Stomach smooth muscle (tissue), 2 donors: ENCODE results near the gene TARS1.

ENCODE experiments used
- H3K27ac ChIP-seq: one replicate; pipeline ENCODE4 v1.7.0; 2013; ENCODE audit warnings: mild to moderate bottlenecking, low read length, inconsistent platforms
- H3K27me3 ChIP-seq, 2 donors: one replicate each; pipeline ENCODE4 v1.7.0; 2013; ENCODE audit warnings: low read length in 2 of 2; ENCODE audit not compliant: insufficient read depth in 2 of 2, control insufficient read depth in 1 of 2
- H3K36me3 ChIP-seq, 2 donors: one replicate each; pipeline ENCODE4 v1.7.0; 2013; ENCODE audit warnings: low read length in 2 of 2; ENCODE audit not compliant: control insufficient read depth in 2 of 2, insufficient read depth in 2 of 2
- H3K4me1 ChIP-seq: one replicate; pipeline ENCODE4 v1.7.0; 2013; ENCODE audit warnings: low read length; ENCODE audit not compliant: control insufficient read depth, insufficient read depth
- H3K4me3 ChIP-seq, 2 donors: one replicate each; pipeline ENCODE4 v1.7.0; 2013; ENCODE audit warnings: low read length in 2 of 2
- H3K9ac ChIP-seq, 2 donors: one replicate each; pipeline ENCODE4 v1.7.0; 2013; ENCODE audit warnings: low read length in 2 of 2, mild to moderate bottlenecking in 1 of 2
- H3K9me3 ChIP-seq, 2 donors: one replicate each; pipeline ENCODE4 v1.7.0; 2013; ENCODE audit warnings: low read length in 2 of 2; ENCODE audit not compliant: control insufficient read depth in 2 of 2
- donor health status: healthy.
- donor health status: Pancreatic carcinoma.

TARS1 gene

GRCh38 chr5:33440482-33441240 is at the start of gene TARS1:
TSS of gene TARS1 (plus strand) at chr5:33440965. CDS start at chr5:33441087, 122 bp downstream.
- Histone ChIP-seq H3K4me1 (peaks cover 12% of the 10 kb centered on the region), H3K4me3 (peak within 1 kb of the TSS; percentile 89 to 95), H3K27me3 (no peaks in the 10 kb centered on the region), H3K9me3 (no peaks in the 10 kb centered on the region), H3K36me3 (peaks cover under 1 to 4% of the 10 kb centered on the region in 2 donors), H3K27ac (peak within 1 kb of the TSS; percentile 95), H3K9ac (peak within 1 kb of the TSS; percentile 92 to 97)

- no peak overlapping the region for H3K9ac ChIP-seq
- no peaks in the 10 kb centered on the region for H3K4me1 ChIP-seq
- H3K9me3 ChIP-seq, result no peaks in the 10 kb centered on the region
- H3K27ac ChIP-seq, result no peak overlapping the region
- H3K36me3 ChIP-seq, result no peaks in the 10 kb centered on the region
- H3K27me3 ChIP-seq, result no peaks in the 10 kb centered on the region
- no peak overlapping the region for H3K4me3 ChIP-seq
Measured at GRCh38 chr5:33398501-33398900, 42.3 kb upstream of the TARS1 start.

GRCh38 chr5:33400675-33401074 is 40.1 kb upstream of the TARS1 start:
- Histone ChIP-seq H3K27ac (no peak overlapping the region), H3K36me3 (no peaks in the 10 kb centered on the region), H3K9ac (no peak overlapping the region), H3K27me3 (no peaks in the 10 kb centered on the region), H3K4me1 (no peaks in the 10 kb centered on the region), H3K4me3 (no peak overlapping the region), H3K9me3 (no peaks in the 10 kb centered on the region)

GRCh38 chr5:33401482-33402390 is 39.0 kb upstream of the TARS1 start:
- H3K4me3 ChIP-seq, result no peak overlapping the region
- no peak overlapping the region for H3K9ac ChIP-seq
- H3K9me3 ChIP-seq, result no peaks in the 10 kb centered on the region
- no peak overlapping the region for H3K27ac ChIP-seq
- H3K36me3 ChIP-seq, result no peaks in the 10 kb centered on the region
- no peaks in the 10 kb centered on the region for H3K27me3 ChIP-seq
- H3K4me1 ChIP-seq, result no peaks in the 10 kb centered on the region

GRCh38 chr5:33403187-33403586 is 37.6 kb upstream of the TARS1 start:
- Histone ChIP-seq H3K27me3 (no peaks in the 10 kb centered on the region), H3K4me1 (peaks cover 2% of the 10 kb centered on the region), H3K9me3 (no peaks in the 10 kb centered on the region), H3K36me3 (no peaks in the 10 kb centered on the region), H3K4me3 (no peak overlapping the region), H3K27ac (no peak overlapping the region), H3K9ac (no peak overlapping the region)

- Histone ChIP-seq H3K36me3 (no peaks in the 10 kb centered on the region), H3K27me3 (no peaks in the 10 kb centered on the region), H3K9ac (no peak overlapping the region), H3K9me3 (no peaks in the 10 kb centered on the region), H3K27ac (peak overlapping the region; percentile 64), H3K4me3 (no peak overlapping the region), H3K4me1 (peaks cover 16% of the 10 kb centered on the region)
Measured at GRCh38 chr5:33408816-33409215, 31.9 kb upstream of the TARS1 start.

GRCh38 chr5:33409435-33410170 is 31.2 kb upstream of the TARS1 start:
- H3K27ac ChIP-seq, result peak overlapping the region; percentile 64

GRCh38 chr5:33410221-33410620 is 30.5 kb upstream of the TARS1 start:
- Histone ChIP-seq H3K4me1 (peaks cover 16% of the 10 kb centered on the region), H3K36me3 (no peaks in the 10 kb centered on the region), H3K9me3 (no peaks in the 10 kb centered on the region), H3K4me3 (no peak overlapping the region), H3K27me3 (no peaks in the 10 kb centered on the region), H3K9ac (no peak overlapping the region), H3K27ac (peak overlapping the region; percentile 64)

More at GRCh38 chr5:33409435-33410170, 31.2 kb upstream of the TARS1 start:
- H3K9me3 ChIP-seq, result no peaks in the 10 kb centered on the region
- H3K36me3 ChIP-seq, result no peaks in the 10 kb centered on the region
- no peak overlapping the region for H3K9ac ChIP-seq
- H3K4me1 ChIP-seq, result peaks cover 16% of the 10 kb centered on the region
- H3K27me3 ChIP-seq, result no peaks in the 10 kb centered on the region
- peak overlapping the region in 1 of 2 donors; percentile 38 for H3K4me3 ChIP-seq

GRCh38 chr5:33411498-33411897 is 29.3 kb upstream of the TARS1 start:
- no peaks in the 10 kb centered on the region for H3K36me3 ChIP-seq
- H3K9me3 ChIP-seq, result no peaks in the 10 kb centered on the region
- H3K4me3 ChIP-seq, result no peak overlapping the region
- no peak overlapping the region for H3K9ac ChIP-seq
- H3K27me3 ChIP-seq, result no peaks in the 10 kb centered on the region
- no peak overlapping the region for H3K27ac ChIP-seq
- peaks cover 16% of the 10 kb centered on the region for H3K4me1 ChIP-seq

GRCh38 chr5:33415811-33416354 is 24.9 kb upstream of the TARS1 start:
- Histone ChIP-seq H3K9me3 (no peaks in the 10 kb centered on the region), H3K27ac (no peak overlapping the region), H3K27me3 (no peaks in the 10 kb centered on the region), H3K4me3 (no peak overlapping the region), H3K9ac (no peak overlapping the region), H3K36me3 (no peaks in the 10 kb centered on the region), H3K4me1 (peaks cover 2% of the 10 kb centered on the region)
